NCI-H510A treated with DMSO at 0.1 percent for 48 hours (cell line): ENCODE measurements around the gene MADCAM1.

Experiments used
- DNase-seq: peaks from one replicate; lab custom pipeline; 2025; lab: John Stamatoyannopoulos, UW

Gene MADCAM1

DNA sequence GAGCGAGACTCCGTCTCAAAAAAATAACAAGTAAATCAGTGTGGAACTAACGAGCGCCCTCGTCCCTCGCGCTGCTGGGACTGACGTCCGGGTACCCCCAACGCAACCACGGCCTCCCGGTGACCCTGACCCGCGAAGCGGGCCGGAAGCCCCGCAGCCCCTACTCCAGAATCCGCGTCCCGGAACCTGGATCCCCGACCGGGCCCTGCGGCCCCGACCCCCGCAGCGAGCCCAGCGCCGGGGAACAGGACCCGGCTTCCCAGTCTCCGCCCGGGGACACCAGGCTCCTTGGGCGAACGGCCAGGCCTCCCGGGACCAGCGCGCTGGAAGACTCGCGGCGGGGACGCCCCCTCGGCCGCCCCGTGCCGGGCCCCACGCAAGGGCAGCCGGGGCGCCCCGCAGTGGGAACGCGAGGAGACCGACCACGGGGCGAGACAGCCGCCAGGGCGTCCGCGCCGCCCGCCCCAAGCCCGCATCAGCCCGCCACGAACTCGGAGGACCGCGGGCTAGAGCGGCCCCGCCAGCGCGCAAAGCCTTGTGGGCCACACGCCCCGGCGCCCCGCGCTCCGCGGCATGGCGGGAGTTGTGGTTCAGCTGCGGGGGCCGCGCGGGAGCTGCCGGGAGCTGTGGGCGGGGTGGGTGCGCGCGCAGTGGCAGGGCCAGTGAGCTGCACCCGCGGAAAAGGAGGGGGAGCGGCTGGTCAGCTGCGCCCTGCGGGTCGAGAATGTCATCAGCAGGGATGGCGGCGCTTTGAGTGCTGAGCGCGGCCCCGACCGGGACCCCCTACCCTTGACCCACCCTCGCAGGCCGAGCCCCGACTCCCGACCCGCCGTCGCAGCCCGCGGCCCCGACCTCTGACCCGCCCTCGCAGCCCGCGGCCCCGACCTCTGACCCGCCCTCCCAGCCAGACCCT, 7.5 kb upstream of the MADCAM1 start:
- DNase-seq: peak; percentile 74

DNA sequence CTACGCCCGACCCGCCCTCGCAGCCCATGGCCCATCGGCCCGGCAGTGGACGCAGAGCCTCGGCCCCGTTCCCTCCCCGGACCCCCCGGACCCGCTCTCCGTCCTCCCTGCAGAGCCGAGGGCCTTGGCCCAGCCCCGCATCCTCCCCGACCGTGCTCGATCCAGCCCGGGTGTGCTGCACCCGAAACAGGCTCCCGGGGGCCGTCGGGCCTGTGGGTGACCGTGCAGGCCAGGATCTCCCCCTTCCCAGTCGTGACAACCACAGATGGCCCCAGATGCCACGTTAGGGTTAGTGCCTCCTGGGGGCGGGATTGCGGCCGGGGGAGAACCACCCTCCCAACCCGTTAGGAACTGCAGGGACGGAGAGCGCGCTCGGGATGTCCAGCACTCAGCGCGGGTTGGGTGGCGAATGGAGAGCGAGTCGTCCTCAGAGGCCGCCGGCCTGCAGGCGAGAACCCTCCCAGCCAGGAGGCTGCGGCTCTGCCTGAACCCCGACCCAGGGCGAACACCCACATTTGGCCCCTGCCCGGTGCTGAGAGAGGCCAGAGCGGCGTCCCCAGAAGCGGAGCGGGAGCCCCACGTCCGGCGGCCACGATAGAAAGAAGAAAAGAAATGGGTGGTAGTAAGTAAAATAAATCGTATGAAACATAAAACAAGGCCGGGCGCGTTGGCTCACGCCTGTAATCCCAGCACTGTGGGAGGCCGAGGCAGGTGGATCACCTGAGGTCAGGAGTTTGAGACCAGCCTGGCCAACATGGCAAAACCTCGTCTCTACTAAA, 6.7 kb upstream of the MADCAM1 start:
- no peak for DNase-seq

DNA sequence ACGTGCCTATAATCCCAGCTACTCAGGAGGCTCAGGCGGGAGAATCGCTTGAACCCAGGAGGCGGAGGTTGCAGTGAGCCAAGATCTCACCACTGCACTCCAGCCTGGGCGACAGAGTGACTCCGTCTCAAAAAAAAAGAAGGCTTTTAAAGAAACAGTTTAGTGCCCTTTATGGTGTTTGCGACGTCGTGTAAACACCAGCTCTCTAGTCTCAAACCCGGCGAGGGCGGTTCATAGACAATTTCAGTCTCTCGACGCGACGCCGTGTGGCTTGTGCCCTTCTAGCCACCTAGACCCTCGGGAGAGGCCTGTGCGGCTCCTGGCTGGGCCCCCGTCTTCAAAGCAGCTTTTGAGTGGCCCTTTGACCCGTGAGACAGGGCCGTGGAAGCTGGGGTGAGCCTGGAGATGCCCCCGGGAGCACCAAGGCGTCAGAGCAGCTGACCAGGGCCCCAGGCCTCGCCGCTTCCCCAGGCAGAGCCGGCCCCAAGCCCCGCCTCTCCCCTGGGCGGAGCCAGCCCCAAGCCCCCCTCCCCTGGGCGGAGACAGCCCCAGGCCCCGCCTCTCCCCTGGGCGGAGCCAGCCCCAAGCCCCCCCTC, 5.0 kb upstream of the MADCAM1 start:
- no peak for DNase-seq

DNA sequence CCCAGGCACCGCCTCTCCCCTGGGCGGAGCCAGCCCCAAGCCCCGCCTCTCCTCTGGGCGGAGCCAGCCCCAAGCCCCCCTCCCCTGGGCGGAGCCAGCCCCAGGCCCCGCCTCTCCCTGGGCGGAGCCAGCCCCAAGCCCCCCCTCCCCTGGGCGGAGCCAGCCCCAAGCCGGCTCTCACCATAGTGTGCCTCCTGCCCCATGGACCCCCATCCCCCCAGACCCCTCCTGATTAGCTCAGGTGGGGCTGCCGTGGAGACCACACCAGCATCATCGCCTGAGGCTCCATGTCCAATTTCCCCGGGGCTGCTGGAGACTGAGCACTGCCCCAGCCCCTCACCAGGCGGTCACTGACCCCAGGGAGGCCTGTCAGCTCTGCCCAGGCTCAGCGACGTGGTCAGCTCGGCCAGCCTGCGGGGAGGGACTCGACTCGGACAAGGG, 4.2 kb upstream of the MADCAM1 start:
- no peak for DNase-seq

DNA sequence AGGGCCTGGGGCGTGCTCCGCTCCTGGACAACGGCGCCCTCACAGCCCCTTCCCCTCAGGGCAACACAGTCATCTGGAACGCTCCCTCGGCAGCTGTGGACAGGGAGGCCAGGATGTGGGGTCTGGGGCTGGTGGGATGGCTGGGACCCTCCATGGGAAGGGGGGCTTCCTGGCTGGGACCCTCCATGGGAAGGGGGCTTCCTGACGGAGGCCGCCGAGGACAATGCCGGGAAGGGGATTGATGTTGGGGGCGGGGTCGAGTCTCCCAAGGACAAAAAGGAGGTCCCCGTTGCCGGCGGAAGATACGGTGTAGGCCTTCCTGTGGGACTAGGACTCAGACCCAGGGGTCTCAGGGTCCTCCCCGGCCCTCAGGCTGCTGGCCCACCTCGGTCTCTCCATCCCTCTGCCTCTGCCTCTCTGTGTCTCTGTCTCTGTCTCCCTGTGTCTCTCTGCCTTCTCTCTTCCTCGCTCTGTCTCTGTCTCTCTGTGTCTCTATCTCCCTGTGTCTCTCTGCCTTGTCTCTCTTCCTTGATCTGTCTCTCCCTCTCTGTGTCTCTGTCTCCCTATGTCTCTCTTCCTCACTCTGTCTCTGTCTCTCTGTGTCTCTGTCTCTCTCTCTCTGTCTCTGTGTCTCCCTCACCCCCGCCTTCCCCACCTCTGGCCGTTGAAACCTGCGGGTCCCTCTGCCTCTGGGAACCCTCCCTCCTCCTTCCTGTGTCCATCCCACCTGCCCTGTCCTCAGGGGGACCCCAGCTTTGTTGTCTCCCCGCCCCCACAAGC, 2.7 kb upstream of the MADCAM1 start:
- DNase-seq: no peak

DNA sequence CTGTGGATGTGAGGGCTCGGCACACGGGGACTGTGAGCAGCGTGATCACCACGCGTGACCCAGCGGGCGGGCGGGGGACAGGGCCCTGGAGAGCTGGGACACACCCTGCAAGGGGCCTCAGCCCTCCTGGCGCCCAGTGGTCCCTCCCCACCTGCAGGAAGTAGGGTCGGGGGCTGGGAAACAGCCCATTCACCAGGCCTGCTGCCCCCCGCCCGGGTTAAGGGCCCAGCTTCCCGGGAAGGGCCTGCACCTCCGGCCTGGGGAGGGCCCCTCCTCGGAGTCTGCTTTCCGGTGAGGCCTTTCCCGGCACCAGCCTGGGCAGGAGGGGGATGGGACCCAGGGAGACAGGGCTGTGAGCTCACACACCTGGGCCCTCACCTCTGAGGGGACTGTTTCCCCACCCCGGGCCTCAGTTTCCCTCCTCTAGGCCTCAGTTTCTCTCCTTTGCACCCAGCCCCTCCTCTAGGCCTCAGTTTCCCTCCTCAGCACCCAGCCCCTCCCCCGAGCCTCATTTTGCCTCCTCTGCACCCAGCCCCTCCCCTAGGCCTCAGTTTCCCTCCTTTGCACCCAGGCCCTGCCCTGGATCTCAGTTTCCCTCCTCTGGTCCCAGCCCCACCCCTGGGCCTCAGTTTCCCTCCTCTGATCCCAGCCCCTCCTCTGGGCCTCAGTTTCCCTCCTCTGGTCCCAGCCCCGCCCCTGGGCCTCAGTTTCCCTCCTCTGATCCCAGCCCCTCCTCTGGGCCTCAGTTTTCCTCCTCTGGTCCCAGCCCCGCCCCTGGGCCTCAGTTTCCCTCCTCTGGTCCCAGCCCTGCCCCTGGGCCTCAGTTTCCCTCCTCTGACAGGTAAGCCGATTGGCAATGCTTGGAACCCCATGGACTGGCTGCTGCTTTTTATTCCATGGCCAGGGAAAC, 1.9 kb upstream of the MADCAM1 start:
- no peak for DNase-seq

DNA sequence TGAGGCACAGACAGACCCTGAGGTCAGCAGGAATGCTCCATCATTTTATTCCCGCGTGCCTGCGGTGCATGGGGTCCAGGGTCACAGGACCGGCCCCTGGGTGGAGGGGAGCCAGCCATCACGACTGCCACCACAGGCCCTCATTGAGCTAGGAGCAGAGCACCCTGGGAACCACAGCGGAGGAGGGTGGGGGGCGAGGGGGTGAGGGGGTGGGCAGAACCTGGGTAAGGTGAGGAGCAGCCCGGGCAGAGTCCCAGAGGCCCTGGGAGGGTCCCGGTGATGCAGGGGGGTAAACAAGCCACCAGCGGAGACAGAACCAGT, 1.2 kb upstream of the MADCAM1 start:
- no peak for DNase-seq

DNA sequence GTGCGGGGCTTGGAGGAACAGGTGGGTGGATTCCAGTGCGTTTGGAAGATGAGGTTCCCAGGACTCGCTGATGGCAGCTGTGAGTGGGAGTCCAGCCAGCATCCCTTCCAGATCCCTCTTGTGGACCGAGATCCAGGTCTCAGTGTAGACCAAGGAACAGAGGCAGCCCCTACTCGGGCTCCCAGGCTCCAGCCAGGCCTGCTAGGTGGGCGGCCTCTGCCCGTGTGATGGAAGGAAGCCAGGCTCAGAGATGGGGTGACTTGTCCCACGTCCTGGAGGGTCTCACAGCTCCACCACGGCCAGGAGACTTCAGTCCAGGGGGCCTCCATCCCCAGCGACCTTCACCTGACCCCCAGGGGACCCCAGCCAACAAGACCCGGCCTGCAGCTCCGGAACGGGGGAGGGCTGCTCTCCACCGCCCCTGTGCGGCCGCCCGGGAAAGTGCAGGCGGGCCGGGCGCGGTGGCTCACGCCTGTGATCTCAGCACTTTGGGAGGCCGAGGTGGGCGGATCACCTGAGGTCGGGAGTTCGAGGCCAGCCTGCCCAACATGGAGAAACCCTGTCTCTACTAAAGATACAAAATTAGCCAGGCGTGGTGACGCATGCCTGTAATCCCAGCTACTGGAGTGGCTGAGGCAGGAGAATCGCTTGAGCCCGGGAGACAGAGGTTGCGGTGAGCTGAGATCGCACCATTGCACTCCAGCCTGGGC, 729 bp upstream of the MADCAM1 start:
- no peak for DNase-seq

DNA sequence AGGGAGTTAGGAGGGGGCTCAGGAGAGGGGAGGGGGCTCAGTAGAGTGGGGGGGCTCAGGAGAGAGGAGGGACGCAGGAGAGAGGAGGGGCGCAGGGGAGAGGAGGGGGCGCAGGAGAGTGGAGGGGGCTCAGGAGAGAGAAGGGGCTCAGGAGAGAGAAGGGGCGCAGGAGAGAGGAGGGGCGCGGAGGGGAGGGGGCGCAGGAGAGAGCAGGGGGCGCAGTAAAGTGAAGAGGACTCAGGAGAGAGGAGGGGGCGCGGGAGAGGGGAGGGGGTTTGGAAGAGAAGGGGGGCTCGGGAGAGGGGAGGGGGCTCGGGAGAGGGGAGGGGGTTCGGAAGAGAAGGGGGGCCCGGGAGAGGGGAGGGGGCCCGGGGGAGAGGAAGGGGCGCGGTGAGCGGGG, 700 bp downstream of the MADCAM1 start:
- no peak for DNase-seq

DNA sequence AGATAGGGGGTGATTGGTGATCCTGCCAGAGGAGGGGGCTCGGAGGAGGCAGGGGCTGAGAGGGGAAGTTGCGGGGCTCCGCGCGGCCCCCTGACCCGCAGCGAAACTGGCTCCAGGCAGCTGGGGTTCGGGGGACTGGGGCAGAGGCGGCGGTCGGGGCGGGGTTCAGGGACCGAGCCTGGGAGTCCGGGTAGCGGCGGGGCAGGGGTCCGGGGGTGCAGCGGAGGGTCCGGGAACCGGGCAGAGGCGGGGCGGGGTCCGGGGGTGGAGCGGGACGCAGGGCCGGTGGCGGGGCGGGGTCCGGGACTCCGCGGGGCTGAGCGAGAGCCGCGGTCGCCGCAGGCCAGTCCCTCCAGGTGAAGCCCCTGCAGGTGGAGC, 1.2 kb downstream of the MADCAM1 start:
- no peak for DNase-seq

DNA sequence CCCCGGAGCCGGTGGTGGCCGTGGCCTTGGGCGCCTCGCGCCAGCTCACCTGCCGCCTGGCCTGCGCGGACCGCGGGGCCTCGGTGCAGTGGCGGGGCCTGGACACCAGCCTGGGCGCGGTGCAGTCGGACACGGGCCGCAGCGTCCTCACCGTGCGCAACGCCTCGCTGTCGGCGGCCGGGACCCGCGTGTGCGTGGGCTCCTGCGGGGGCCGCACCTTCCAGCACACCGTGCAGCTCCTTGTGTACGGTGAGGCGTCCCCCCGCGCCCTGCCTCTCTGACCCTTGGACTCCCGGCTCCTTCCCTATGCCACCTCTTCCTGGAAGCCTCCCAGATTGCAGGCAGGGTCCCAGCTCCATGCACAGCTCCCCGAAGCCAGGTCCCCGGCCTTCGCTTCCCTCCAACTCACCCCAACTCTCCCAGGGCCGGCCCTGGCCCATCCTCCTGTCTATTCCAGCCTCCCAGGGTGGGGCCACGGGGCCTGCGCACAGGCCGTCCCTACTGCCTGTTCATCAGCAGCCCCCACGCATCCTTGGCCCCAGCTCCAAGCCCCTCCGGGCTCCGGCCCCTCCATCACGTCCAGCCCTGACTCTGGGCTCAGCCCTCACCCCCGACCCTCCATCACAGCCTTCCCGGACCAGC, 1.7 kb downstream of the MADCAM1 start:
- DNase-seq: no peak

DNA sequence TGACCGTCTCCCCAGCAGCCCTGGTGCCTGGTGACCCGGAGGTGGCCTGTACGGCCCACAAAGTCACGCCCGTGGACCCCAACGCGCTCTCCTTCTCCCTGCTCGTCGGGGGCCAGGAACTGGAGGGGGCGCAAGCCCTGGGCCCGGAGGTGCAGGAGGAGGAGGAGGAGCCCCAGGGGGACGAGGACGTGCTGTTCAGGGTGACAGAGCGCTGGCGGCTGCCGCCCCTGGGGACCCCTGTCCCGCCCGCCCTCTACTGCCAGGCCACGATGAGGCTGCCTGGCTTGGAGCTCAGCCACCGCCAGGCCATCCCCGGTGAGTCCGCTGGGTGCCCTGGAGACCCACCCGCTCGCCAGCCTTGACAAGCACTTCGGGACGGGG, 2.2 kb downstream of the MADCAM1 start:
- DNase-seq: no peak

DNA sequence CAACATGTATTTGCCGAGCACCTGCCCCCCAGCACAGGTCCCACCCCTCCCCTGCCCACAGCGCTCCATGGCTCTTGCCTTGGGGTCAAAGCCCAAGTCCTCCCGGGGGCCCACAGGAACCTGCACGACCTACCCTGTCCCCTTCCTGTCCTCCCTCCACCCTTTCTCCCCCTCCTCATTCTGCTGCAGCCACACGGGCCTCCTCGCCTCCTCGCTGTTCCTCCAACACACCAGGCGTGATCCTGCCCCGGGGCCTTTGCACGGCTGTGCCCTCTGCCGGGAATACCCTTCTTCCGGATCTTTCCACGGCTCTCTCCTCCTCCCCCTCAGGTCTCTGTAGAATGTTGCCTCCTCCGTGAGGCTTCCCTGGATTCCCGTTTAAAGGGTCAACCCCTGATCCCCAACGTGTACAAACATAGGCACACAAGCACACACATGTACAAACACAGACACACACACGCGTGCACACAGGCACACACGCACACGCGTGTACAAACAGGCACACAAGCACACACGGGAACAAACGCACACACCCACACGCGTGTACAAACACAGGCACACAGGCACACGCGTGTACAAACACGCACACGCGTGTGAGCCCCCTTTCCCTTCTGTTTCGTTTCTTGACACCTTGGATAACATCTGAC, 2.8 kb downstream of the MADCAM1 start:
- no peak for DNase-seq

DNA sequence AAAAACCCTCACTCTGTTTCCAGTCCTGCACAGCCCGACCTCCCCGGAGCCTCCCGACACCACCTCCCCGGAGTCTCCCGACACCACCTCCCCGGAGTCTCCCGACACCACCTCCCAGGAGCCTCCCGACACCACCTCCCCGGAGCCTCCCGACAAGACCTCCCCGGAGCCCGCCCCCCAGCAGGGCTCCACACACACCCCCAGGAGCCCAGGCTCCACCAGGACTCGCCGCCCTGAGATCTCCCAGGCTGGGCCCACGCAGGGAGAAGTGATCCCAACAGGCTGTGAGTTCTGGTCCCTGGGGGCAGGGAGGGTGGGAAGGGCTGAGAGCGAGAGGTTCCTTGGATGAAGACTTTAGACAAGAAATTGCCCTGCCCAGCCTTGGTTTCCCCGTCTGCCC, 5.4 kb downstream of the MADCAM1 start:
- no peak for DNase-seq

DNA sequence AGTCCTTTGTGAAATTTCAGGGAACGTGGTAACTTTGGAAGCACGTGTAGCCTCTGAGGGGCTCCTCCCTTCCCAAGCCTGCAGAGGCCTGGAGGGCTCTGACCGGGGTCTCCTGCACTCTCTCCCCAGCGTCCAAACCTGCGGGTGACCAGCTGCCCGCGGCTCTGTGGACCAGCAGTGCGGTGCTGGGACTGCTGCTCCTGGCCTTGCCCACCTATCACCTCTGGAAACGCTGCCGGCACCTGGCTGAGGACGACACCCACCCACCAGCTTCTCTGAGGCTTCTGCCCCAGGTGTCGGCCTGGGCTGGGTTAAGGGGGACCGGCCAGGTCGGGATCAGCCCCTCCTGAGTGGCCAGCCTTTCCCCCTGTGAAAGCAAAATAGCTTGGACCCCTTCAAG, 8.3 kb downstream of the MADCAM1 start:
- no peak for DNase-seq

DNA sequence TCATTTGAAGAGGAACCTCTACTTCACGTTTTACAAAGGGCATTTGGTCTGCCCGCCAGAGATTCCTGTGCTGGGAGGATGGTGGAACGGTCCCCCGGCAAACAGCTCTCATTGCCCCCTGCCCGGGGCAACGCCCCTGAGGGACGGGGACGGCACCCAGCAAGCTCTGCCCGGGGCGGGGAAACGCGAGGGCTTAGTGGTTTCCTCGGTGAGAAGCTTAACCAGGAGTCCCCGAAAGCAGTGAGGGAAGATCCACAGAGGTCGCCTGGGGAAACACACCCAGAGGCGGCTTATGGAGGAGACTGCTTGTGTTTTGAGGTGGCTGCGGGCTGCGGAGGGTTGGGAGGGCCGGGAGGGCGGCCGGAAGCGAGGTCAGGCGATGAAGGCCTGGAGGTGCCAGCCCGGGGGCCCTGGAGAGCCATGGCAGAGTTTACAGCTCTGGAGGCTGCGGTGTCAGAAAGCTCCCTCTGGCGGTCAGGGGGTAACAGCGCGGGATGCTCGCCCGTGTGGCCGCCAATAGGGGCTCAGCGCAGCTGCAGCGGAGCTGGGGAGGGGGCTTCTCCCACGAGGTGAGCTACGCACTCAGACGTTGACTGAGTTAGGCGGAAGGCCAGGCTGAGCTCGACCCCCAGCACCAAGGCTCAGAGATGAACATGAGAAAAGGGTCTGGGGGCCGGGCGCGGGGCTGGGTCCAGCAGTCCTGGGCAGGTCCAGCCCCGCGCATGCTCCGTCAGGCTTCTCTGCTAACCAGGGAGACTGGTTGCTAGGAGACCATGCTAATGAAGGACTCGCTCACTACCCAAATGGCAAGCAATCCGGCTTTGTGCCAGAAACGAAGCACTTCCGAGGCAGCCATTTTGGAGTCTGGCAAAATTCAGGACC, 10.4 kb downstream of the MADCAM1 start:
- DNase-seq: peak; percentile 95

DNA sequence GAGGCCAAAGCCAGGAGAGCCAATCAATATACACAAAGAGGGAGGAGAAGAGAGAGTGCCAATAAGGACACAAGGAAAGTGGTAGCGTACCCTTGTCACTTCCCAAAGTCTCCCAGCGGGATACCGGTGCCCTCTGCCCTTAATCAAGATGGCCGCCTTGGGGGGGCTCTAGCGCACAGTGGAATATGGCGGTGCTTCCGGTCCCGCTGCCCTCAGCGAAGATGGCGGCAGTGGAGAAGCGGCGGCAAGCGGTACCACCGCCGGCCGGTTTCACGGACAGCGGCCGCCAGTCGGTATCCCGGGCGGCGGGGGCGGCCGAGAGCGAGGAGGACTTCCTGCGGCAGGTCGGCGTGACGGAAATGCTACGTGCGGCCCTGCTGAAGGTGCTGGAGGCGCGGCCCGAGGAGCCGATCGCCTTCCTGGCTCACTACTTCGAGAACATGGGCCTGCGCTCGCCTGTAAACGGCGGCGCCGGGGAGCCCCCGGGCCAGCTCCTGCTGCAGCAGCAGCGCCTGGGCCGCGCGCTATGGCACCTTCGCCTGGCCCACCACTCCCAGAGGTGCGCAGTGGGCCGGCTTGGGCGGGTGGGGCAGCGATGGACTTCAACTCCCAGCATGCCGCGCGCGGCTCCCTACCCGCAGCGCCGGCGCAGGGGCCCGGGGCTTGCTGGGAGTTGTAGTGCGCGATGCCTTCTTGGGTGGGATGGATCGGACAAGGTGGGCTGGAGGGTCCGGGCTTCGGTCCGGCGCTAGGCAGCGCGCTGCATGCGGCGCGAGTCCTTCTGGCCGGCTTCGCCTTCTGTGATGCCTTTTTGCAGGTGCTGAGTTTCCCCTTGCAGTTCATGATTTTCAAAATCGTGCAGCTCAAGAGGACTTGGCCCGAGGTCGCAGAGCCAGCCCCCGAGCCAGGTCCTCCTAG, 11.3 kb downstream of the MADCAM1 start, which contains the start of gene TPGS1:
Gene TPGS1, plus strand, starts transcription at position 212 of the 918 bp plus-strand sequence. Its CDS starts 10 bp downstream, at position 222.
- peak; percentile 20 for DNase-seq
